Small intestine (tissue), 7 donors: ENCODE measurements around the gene S100PBP. TPM values are rescaled to one million over a fixed set of nuclear protein-coding genes. Genes with fewer than 3 reads are reported as not detected.
A peak's percentile ranks its signal among the peaks of the same experiment; 100 is the strongest.

Source experiments
- DNase-seq, 2 donors: peaks; one replicate each; pipeline versions ENCODE4 v3.0.0 to v3.0.0-alpha.2; 2013
- FAIRE-seq: peaks from 2 replicates; lab custom pipeline; 2012; peaks lifted over from hg19 to GRCh38; lab: Jason Lieb, UNC
- H3K27ac ChIP-seq, 3 donors: one replicate each; pipeline ENCODE4 v1.5.1; 2013; ENCODE audit warnings: low read length in 2 of 3, mild to moderate bottlenecking in 2 of 3, control low read depth in 1 of 3, inconsistent platforms in 1 of 3, low read depth in 1 of 3, moderate library complexity in 1 of 3
- H3K27me3 ChIP-seq, 3 donors: one replicate each; pipeline ENCODE4 v1.6.1; 2013; ENCODE audit warnings: low read length in 3 of 3, inconsistent platforms in 1 of 3; ENCODE audit not compliant: control insufficient read depth in 3 of 3, insufficient read depth in 3 of 3
- H3K36me3 ChIP-seq, 3 donors: one replicate each; pipeline ENCODE4 v1.6.1; 2013; ENCODE audit warnings: low read length in 3 of 3, inconsistent platforms in 1 of 3, low read depth in 1 of 3, mild to moderate bottlenecking in 1 of 3, moderate library complexity in 1 of 3; ENCODE audit not compliant: control insufficient read depth in 3 of 3, insufficient read depth in 2 of 3
- H3K4me1 ChIP-seq, 3 donors: one replicate each; pipeline ENCODE4 v1.6.1; 2013; ENCODE audit warnings: low read length in 2 of 3, inconsistent platforms in 1 of 3, low read depth in 1 of 3, mild to moderate bottlenecking in 1 of 3, moderate library complexity in 1 of 3; ENCODE audit not compliant: control insufficient read depth in 3 of 3, insufficient read depth in 2 of 3
- H3K4me3 ChIP-seq, 3 donors: one replicate each; pipeline ENCODE4 v1.5.1; 2013; ENCODE audit warnings: low read length in 3 of 3, control low read depth in 1 of 3, inconsistent platforms in 1 of 3, low read depth in 1 of 3, mild to moderate bottlenecking in 1 of 3, moderate library complexity in 1 of 3
- H3K9me3 ChIP-seq, 2 donors: one replicate each; pipeline ENCODE4 v1.6.1; 2013; ENCODE audit warnings: low read depth in 1 of 2, low read length in 1 of 2; ENCODE audit not compliant: control insufficient read depth in 2 of 2, insufficient read depth in 1 of 2
- WGBS, 3 donors: extraction: QIAGEN DNeasy Blood & Tissue Kit; methylation state at CpG; one replicate each; pipeline ENCODE4 v1.1.7; 2013; 5-methylcytosine and 5-hydroxymethylcytosine counted together
- polyA plus RNA-seq, 4 donors: library from polyadenylated mRNA; stranded (reverse) in 3 of 4; unstranded in 1 of 4; fragments of 200-250 nt in 3 of 4; fragments of 120-200 nt in 1 of 4; gene quantifications; one replicate each; pipeline versions ENCODE4 v1.2.1 to v1.2.3, GENCODE V29; 2013
- donor health status: healthy with polysubstance abuse.
- donor health status: control.
- donor health status: control.
- donor health status: Bipolar disorder and iron deficiency.
- donor health status: healthy.

S100PBP gene
- polyA plus RNA-seq, 4 donors, result 4.3 to 23.5 (median 7.2) TPM

DNA sequence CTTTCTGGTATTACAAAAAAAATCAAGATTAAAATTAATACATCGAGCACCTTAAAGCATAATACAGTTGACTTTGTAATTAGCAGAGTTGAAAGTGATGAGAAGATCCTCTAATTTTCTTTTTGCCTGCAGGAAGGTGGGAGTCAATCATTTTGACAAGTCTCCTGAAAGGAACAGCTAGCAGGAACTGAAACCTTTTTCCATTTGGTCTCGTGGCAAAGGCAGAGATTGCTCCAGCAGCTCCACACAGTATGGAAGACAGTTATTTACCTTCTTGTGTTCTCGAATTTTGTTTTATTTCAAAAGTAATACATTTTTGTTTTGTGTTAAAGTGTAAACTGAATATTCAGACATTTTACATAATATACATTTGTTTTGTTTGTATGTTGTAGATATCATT lies 7.7 kb downstream of the S100PBP start:
- no peak overlapping the region for H3K27ac ChIP-seq
- WGBS, 3 donors, result 85 to 93% (median 89%) methylated on average over 3 of the region's 3 CpGs
- no peaks in the 10 kb centered on the region for H3K4me1 ChIP-seq
- H3K36me3 ChIP-seq, result peaks cover 14 to 15% (median 15%) of the 10 kb centered on the region in 3 donors
- no peaks in the 10 kb centered on the region for H3K9me3 ChIP-seq
- no peak overlapping the region for H3K4me3 ChIP-seq
- DNase-seq (no peak), FAIRE-seq (no peak)
- H3K27me3 ChIP-seq, result no peaks in the 10 kb centered on the region

DNA sequence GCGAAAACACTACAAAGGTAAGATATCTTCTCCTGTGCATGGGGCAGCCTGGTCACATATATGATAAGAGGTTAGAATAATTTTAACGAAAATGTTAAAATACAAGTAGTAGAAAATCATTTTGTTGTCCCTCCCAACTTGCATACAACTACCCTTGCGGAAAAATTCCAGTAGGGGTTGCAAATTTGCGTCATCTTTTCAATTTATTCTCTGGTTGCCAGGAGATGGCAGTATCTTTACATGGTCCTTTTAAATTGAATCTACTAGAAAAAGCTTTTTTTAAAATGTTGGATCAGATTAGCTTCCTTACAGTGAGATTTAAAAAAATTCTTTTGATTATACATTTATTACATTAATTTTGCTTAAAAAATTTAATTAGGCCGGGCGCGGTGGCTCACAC lies 10.9 kb downstream of the S100PBP start:
- no peak overlapping the region for H3K4me3 ChIP-seq
- no peak for FAIRE-seq
- H3K4me1 ChIP-seq, result no peaks in the 10 kb centered on the region
- H3K36me3 ChIP-seq, result peaks cover 15 to 18% (median 17%) of the 10 kb centered on the region in 3 donors
- 89 to 92% (median 91%) methylated on average over 7 of the region's 7 CpGs for WGBS, 3 donors
- no peak overlapping the region for H3K27ac ChIP-seq
- no peaks in the 10 kb centered on the region for H3K9me3 ChIP-seq
- DNase-seq, result peak in 1 of 2 donors; percentile 11
- no peaks in the 10 kb centered on the region for H3K27me3 ChIP-seq

DNA sequence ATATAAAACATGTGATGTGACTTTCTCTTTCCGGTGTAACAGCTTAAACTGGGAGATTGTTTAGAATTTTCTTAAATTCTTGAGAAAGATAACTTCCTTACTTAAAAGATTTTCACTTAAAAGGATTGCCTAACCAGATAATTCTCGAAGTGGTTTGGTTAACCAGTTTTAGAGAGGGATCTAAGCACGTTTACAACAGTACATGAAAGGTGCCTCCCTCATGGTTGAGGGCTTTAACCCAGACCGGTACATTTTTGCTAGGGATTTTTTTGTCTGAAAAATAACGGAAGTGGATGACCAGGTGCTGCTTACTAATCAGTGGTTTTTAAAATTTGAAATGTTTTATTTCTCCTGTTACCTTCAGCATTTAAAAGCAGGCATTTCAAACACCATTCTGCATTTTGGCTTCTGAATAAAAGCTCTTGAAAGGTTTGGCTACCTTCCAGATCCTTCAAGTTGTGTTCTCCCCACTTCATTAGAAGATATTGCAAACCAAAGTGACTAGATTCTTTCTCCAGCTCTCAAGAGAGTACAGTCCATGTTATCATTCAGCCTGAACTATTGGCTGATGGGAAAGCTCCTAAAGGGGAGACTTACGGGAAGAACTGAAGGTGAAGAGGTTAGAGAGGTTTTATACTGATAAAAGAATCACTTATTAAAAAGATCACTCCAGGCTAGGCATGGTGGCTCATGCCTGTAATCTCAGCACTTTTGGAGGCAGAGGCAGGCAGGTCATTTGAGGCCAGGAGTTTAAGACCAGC lies 12.8 kb downstream of the S100PBP start:
- WGBS, 3 donors, result 83 to 88% (median 86%) methylated on average over 6 of the region's 6 CpGs
- H3K4me3 ChIP-seq, result no peak overlapping the region
- H3K27me3 ChIP-seq, result no peaks in the 10 kb centered on the region
- no peak overlapping the region for H3K27ac ChIP-seq
- peaks cover 15 to 18% (median 18%) of the 10 kb centered on the region in 3 donors for H3K36me3 ChIP-seq
- FAIRE-seq (no peak), DNase-seq (no peak)
- H3K4me1 ChIP-seq, result no peaks in the 10 kb centered on the region
- no peaks in the 10 kb centered on the region for H3K9me3 ChIP-seq

DNA sequence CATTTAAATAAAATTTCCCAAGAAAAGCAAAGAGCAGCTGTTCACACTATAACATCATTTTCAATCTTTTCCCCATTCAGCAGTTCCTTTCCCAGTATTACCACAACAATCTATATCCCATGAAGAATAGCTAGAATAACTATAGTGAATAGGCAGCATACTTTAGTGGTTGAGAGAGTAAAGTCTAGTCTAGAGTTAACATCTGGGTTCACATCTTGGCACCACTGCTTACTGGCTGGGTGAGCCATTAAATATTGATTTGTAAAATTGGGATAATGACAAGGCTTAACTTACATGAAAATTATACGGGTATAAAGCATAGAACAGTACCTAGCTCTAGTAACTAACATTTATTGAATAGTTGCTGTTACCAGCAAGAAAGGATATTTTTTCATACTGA lies 14.4 kb downstream of the S100PBP start:
- no peaks in the 10 kb centered on the region for H3K27me3 ChIP-seq
- peaks cover 9 to 22% (median 11%) of the 10 kb centered on the region in 3 donors for H3K36me3 ChIP-seq
- H3K4me3 ChIP-seq, result no peak overlapping the region
- no peak for FAIRE-seq
- no peak overlapping the region for H3K27ac ChIP-seq
- H3K9me3 ChIP-seq, result no peaks in the 10 kb centered on the region
- DNase-seq, result no peak
- no peaks in the 10 kb centered on the region for H3K4me1 ChIP-seq
- 48 to 85% (median 66%) methylated on average over 1 of the region's 1 CpG for WGBS, 3 donors

DNA sequence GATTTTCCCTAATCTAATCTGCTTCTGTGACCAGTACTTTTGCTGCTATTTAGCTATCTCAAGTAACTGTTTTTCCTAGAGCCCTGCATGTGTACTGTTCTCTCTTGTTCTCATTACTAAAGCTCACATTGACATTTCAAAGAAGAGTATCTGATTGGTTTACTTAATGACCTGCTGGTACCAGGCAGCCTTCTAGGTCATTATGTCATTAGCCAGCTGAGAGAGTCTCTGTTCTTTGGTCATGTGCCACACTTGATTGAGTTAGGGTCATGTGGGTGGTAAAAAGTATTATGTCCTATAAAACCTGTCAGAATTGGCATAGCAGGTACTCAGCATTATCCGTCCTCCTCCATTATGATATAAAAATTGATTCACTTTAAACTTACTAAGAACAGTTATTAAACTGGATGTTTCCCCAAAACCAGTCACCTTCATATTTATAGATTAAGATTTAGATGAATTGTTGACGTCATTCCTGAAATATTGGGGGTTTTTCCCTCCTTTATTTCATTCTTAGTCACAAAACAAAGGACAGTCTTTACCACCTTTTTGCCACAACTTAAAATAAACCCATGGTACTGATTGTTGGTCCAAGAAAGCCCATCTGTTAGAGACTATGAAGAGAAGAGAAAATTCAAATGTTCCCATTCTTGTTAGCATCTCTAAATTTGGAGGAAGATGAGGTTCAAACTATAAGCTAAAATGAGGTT lies 31.1 kb downstream of the S100PBP start:
- no peak for DNase-seq
- Histone ChIP-seq H3K4me3 (no peak overlapping the region), H3K27me3 (no peaks in the 10 kb centered on the region), H3K9me3 (peaks cover 0 to 6% of the 10 kb centered on the region in 2 donors), H3K27ac (no peak overlapping the region), H3K4me1 (no peaks in the 10 kb centered on the region), H3K36me3 (peaks cover 3 to 30% (median 5%) of the 10 kb centered on the region in 3 donors)
- FAIRE-seq, result no peak
- whole genome bisulfite sequencing, 3 donors, result 37 to 44% (median 37%) methylated on average over 2 of the region's 2 CpGs

DNA sequence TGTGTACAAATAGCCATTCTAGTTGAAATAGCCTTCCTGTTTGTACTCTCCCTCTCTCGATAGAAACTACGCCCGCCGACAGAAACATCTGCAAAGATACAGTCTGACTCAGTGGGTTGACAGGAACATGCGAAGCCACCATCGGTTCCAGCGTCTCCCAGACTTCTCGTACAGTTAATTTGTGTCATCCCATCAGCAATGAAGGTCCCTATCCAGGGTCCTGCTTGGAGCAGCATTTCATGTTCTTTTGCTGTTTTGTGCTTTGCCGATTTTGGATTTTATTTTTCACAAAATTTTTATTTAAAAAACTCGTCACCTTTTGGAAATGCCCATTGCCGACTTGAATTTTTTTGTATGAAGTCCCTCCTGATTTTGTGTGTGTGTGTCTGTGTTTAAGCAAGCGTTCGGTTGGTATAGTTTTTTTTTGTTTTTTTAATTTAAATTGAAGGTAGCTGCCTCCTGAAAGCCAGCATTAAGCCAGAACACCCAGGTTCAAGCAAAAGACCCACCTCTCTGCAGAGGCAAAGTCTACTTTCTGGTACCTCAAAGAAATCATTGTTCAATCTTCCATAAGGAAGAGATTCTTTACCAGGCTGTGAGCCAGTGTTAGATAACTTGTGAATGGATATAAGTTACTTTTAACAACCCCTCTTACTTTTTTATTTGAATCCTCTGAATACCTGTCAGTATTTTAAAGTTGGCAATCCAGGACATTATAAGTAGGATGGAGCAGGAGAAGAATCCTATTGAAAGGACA lies 38.6 kb downstream of the S100PBP start:
- H3K36me3 ChIP-seq, result peaks cover 5 to 29% (median 13%) of the 10 kb centered on the region in 3 donors
- H3K4me3 ChIP-seq, result no peak overlapping the region
- H3K27me3 ChIP-seq, result no peaks in the 10 kb centered on the region
- 31 to 72% (median 57%) methylated on average over 13 of the region's 13 CpGs for WGBS, 3 donors
- no peaks in the 10 kb centered on the region for H3K9me3 ChIP-seq
- FAIRE-seq, result no peak
- H3K27ac ChIP-seq, result no peak overlapping the region
- H3K4me1 ChIP-seq, result no peaks in the 10 kb centered on the region
- DNase-seq, result peak in 1 of 2 donors; percentile 24

DNA sequence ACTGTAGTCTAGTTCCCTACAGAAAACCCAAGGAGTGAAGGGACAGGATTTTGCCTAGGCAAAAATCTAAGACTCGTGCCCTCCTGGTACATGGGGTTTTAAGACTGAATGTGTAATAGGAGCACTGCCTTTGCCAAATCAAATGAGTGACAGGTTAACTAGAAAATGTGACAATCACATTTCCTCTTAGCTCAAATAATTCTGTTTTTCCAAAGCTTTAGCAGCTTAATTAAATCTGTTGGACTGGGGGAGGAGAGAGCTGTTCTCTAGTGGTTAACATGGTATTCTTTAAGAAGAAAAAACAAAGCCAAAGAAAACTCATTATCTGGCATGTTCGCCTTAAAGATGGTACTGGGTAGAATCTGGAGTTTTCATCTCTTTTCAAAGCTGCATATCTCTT lies 40.7 kb downstream of the S100PBP start:
- H3K27me3 ChIP-seq, result no peaks in the 10 kb centered on the region
- peaks cover 5 to 37% (median 10%) of the 10 kb centered on the region in 3 donors for H3K36me3 ChIP-seq
- H3K4me1 ChIP-seq, result no peaks in the 10 kb centered on the region
- no peak for DNase-seq
- H3K4me3 ChIP-seq, result no peak overlapping the region
- FAIRE-seq, result no peak
- H3K27ac ChIP-seq, result no peak overlapping the region
- 92 to 100% (median 97%) methylated on average over 2 of the region's 2 CpGs for WGBS, 3 donors
- H3K9me3 ChIP-seq, result no peaks in the 10 kb centered on the region

DNA sequence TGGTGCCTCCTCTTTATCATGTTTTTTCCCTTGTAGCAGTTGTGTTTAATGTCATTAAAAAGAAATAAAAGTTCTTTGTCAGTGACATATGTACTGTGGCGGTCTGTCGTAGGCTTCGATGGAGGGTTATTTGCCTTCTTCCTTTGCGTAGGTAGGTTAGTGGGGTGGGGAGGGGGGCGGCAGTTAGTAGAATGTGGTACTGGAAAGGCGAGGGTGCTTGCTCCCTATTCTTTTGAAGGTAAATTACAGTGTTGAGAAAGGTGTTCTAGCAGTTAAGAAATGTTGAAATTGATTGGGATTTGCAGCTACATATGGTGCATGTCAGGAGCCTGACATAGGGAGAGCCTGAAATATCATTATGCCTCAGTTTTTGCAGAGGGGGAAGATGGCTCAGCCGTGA lies 41.3 kb downstream of the S100PBP start:
- no peaks in the 10 kb centered on the region for H3K27me3 ChIP-seq
- H3K4me1 ChIP-seq, result no peaks in the 10 kb centered on the region
- DNase-seq, result no peak
- WGBS, 3 donors, result 94 to 96% (median 95%) methylated on average over 7 of the region's 7 CpGs
- H3K27ac ChIP-seq, result no peak overlapping the region
- FAIRE-seq, result no peak
- no peak overlapping the region for H3K4me3 ChIP-seq
- no peaks in the 10 kb centered on the region for H3K9me3 ChIP-seq
- peaks cover 5 to 37% (median 10%) of the 10 kb centered on the region in 3 donors for H3K36me3 ChIP-seq
